Ovary (tissue), 9 donors: ENCODE results near the gene RPS17. TPM values are rescaled to one million over a fixed set of nuclear protein-coding genes. Genes with fewer than 3 reads are reported as not detected.

ENCODE experiments used
- polyA plus RNA-seq, 2 donors: library from polyadenylated mRNA; stranded (reverse); fragments of 200-250 nt in 1 of 2; fragments of 350-450 nt in 1 of 2; fragmentation: Illumina TruSeq in 1 of 2; extraction: RNeasy Lipid Tissue Mini Kit (QIAGEN cat#74804) in 1 of 2; gene quantifications; one replicate each; pipeline ENCODE4 v1.2.3, GENCODE V29; 2013 to 2014
- total RNA-seq, 7 donors: library from RNA; depleted of rRNA in 2 of 7; stranded (reverse); fragments of >200 nt in 2 of 7; fragmentation: NEBNext Ultra II Directional in 3 of 7; extraction: Animal tissue kit (Norgen Biotek cat#: 25700) in 3 of 7; gene quantifications; one replicate each; pipeline versions ENCODE4 v1.1.0 to v1.2.4, GENCODE V29; 2016 to 2023
- donor health status: DM: no; HTN: no; CAD: no; lungs with moderate emphysema.
- donor health status: DM: no; HTN: no; CAD: no.
- donor health status: Bipolar disorder and iron deficiency.
- donor health status: DM: yes; HTN: yes; CAD: no.
- donor health status: DM: no; HTN: no; CAD: no.
- donor health status: DM: yes; HTN: yes; CAD: no.

RPS17 gene
- total and polyA plus RNA-seq, 9 donors: 2,388 to 7,542 (median 3,090) TPM

Other genes with a start within 250 kb of the RPS17 start
- gene GOLGA6L10, start 191.0 kb downstream of the RPS17 start, total RNA-seq: 1 to 10 TPM in 4 of 7 donors, under 1 TPM in 3; 0.43 to 3.3 (median 1.5) TPM
- 1 to 10 TPM; 1.7 to 2.1 TPM for gene GOLGA6L10, start 191.0 kb downstream of the RPS17 start, polyA plus RNA-seq
- gene GOLGA6L9, start 110.6 kb downstream of the RPS17 start, total RNA-seq: 1 to 10 TPM; 2.7 to 5.5 (median 3.4) TPM
- gene GOLGA6L9, start 110.6 kb downstream of the RPS17 start, polyA plus RNA-seq: 1 to 10 TPM; 2.6 to 2.7 TPM
- gene CPEB1, start 106.9 kb upstream of the RPS17 start, total RNA-seq: 10 to 100 TPM in 5 of 7 donors, 1 to 10 TPM in 2; 7.3 to 28.9 (median 11.5) TPM
- gene CPEB1, start 106.9 kb upstream of the RPS17 start, polyA plus RNA-seq: 1 to 10 TPM; 5.4 to 6.7 TPM
- gene AP3B2, start 169.4 kb upstream of the RPS17 start, total RNA-seq: 1 to 10 TPM in 6 of 7 donors, under 1 TPM in 1; 0.60 to 8.6 (median 2.2) TPM
- 1 to 10 TPM in 1 of 2 donors, under 1 TPM in 1; 0.70 to 1.1 TPM for gene AP3B2, start 169.4 kb upstream of the RPS17 start, polyA plus RNA-seq